A549 (cell line): Measurements from ENCODE around the gene FBRSL1.

Experiments used
- CEBPB ChIP-seq, 2 experiments: fragments of >200 bp in 1 of 2; sonication (Bioruptor Twin) in 1 of 2; formaldehyde crosslinking in 1 of 2; IDR thresholded peaks; 2 replicates each; pipeline ENCODE4 v1.6.1; 2012 to 2016
- CHD2 ChIP-seq: fragments of 150-350 bp; IDR thresholded peaks from 2 replicates; pipeline ENCODE4 v1.6.1; 2014; ENCODE audit warnings: low read length; ENCODE audit not compliant: partially characterized antibody
- CHD4 ChIP-seq: fragments of 200-600 bp; sonication (generic); IDR thresholded peaks from 2 replicates; pipeline ENCODE4 v1.6.1; 2016; ENCODE audit warnings: antibody characterized with exemption, mild to moderate bottlenecking, borderline replicate concordance
- CTCF ChIP-seq: fragments of >200 bp; sonication (Bioruptor Twin); formaldehyde crosslinking; IDR thresholded peaks from 3 replicates; pipeline ENCODE4 v1.5.1; 2016
- EHMT2 ChIP-seq: fragments of 200-600 bp; sonication (generic); IDR thresholded peaks from 2 replicates; pipeline ENCODE4 v1.6.1; 2016; ENCODE audit warnings: antibody characterized with exemption, low read depth, mild to moderate bottlenecking, moderate library complexity
- HDAC2 ChIP-seq: fragments of 200-600 bp; sonication (generic); IDR thresholded peaks from 2 replicates; pipeline ENCODE4 v1.6.1; 2016
- HOXA7 ChIP-seq: fragments of 250-450 bp; sonication (Bioruptor Pico); IDR thresholded peaks from 2 replicates; pipeline ENCODE4 v1.5.0; 2020; ENCODE audit warnings: mild to moderate bottlenecking, moderate library complexity
- MAX ChIP-seq: IDR thresholded peaks from 2 replicates; pipeline ENCODE4 v1.6.1; 2012
- PHF8 ChIP-seq: fragments of 200-600 bp; sonication (generic); IDR thresholded peaks from 2 replicates; pipeline ENCODE4 v1.6.1; 2016; ENCODE audit warnings: low read depth, mild to moderate bottlenecking, antibody characterized with exemption, moderate library complexity, borderline replicate concordance
- POLR2A ChIP-seq: IDR thresholded peaks from 2 replicates; pipeline ENCODE4 v1.6.1; 2012; ENCODE audit warnings: mild to moderate bottlenecking, low read length
- RAD21 ChIP-seq, 2 experiments: fragments of >200 bp in 1 of 2; sonication (Bioruptor Twin) in 1 of 2; formaldehyde crosslinking in 1 of 2; IDR thresholded peaks in 1 of 2; conservative IDR thresholded peaks in 1 of 2; 2 replicates in 1 of 2; 3 replicates in 1 of 2; pipeline ENCODE4 v1.6.1; 2012 to 2018; ENCODE audit warnings: inconsistent platforms in 1 of 2
- RARB ChIP-seq: fragments of 250-450 bp; sonication (Bioruptor Pico); IDR thresholded peaks from 2 replicates; pipeline ENCODE4 v1.8.0; 2021; ENCODE audit warnings: mild to moderate bottlenecking, moderate library complexity
- RCOR1 ChIP-seq: fragments of 150-350 bp; IDR thresholded peaks from 2 replicates; pipeline ENCODE4 v1.6.1; 2014; ENCODE audit warnings: antibody characterized with exemption, low read length, low read depth

GRCh38 chr12:132525011-132525832, 35.3 kb downstream of the FBRSL1 start:
- TF ChIP-seq RARB (CRISPR knock-in tag) (no peak), POLR2A (no peak), RAD21 (conservative IDR thresholded peaks at IDR 0.05 in 1 of 2, IDR thresholded peaks at IDR 0.05 in 1 of 2) (no peak), CTCF (no peak), EHMT2 (no peak), CHD2 (no peak), CEBPB (IDR thresholded peaks at IDR 0.05) (no peak), MAX (no peak), RCOR1 (no peak), HOXA7 (CRISPR knock-in tag) (no peak), HDAC2 (no peak), PHF8 (no peak), CHD4 (no peak)
